Fibroblast of skin of left biceps (primary cell): ENCODE data around the gene PHACTR3.
"Not testable (repeated sequence)": the region's sequence is repeated elsewhere in the genome, so short reads cannot be mapped to it uniquely, and the experiment has no call there.

Experiments
- DNase-seq, 2 experiments: peaks; one replicate each; pipeline ENCODE4 v3.0.0-alpha.2; 2013; ENCODE audit warnings: low read depth in 2 of 2

Gene PHACTR3

DNA sequence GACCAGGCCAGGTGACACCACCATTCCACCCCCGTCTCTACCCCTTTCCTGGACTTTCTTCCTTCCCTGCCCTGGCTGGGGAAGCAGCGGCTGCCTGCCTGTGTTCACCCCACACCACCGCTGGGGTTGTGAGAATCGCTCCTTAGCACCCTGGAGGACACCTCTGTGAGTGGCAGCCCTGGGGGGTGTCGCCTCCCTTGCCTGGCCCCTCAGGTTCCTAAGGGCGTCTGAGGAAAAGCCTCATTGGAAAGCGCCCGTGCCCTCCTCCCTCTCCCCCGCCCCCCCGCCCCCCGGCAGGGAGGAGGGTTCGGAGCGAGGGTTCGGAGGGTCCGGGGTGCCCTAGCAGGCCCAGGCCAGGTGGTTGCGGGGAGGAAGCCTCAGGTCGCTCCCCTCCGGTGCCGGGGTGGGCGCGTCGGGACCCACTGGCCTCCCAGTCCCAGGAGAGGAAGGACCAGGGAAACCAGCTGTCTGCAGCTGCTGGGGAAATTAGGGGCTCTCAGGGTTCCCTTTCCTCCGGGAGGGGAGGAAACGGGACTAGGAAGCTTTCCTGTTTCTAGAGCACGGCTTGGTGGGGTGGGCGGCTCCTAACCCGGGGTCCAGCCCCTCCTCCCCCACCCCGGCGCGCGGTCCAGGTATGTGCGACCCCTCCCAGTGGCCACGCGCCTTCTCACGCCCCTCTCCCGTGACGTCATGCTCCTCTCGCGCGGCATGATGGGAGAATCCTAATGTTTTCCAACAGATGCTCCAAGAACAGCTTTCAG is at the start of gene PHACTR3:
PHACTR3 (plus strand) TSS at position 760 of the 761 bp plus-strand sequence. CDS start 475 bp downstream, outside the sequence.
- DNase-seq, result no peak

DNA sequence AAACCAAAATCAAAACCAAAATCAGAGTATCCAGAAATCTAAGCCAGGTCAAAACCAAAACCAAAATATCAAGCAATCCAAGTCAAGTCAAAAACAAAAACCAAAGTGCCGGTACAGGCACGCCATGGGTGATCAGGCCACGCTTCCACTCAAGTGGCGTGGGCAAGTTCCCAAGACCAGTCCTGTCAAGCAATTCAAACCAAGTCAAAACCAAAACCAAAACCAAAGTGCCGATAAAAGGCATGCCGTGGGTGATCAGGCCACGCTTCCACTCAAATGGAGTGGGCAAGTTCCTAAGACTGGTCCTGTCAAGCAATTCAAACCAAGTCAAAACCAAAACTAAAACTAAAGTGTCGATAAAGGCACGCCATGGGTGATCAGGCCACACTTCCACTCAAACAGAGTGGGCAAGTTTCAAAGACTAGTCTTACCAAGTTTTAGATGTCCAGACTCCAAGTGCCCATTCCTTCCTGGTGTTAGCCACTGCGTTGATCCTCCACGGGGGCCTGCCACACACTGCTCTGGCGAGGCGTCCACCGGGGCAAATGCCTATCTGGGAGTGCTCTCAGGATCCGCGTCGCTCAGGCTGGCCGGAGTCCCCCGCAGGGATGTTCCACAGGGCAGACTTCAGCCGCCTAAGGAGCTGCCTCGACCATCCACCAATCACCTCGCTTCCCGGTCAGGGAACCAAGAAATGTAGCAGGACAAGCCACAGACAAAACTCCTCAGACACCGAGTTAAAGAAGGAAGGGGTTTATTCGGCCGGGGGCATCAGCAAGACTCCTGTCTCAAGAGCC is 46.4 kb upstream of the PHACTR3 start:
- not testable (repeated sequence) for DNase-seq

DNA sequence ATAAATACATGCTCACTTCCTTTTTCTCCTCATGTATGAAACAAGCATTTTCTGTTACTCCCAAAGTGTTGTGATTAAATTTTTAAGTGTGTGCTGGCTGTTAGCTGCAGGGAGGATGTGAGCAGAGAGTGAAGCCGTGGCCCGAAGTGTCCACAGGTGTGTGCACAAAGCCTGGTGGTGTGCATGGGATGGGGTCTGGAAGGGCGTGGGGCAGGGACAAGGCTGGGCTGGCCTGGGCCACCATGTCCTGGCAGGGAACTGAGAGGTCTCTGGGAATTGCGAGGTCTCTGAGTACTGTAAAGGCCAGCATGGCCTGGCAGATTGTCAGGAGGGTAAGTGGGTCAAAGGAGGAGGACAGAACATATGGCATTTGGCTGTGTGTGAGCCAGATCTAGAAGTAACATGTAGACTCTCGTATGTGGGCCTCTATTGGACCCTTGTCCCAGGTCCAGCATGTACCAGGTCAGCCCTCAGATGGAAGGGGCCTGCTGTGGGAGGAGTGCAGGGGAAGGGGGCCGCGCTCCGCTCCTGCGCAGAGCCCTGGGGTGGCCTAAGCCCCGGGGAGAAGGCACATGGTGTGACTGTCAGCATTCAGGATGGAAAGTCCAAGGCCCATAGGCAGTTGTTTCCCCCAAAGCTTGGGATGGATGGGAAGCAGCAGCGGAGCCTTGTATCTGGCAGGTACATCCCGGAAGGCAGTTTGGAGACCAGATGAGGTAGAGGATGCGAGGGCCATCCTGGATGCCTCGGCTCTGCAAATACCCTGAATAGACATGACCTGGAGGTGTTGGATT is 45.1 kb upstream of the PHACTR3 start:
- no peak for DNase-seq

DNA sequence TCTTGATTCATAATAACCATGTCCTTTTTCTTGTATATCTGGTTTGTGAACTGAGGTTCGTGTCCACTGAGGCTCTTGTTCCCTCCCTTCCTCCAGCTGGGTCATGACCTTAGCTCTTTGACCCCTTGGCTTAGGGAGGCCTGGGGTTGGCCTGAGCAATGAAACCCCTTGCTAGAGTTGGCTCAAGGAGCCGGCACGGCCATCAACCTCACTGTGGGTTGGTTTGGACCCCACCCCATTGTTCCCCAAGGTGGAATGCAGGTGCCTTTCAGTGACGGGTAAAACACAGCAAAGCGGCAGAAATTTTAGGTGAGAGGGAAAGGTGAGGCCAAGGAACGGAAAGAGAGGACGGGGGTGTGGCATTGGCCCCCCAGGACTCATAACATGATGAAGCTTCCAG is 44.5 kb upstream of the PHACTR3 start:
- DNase-seq, result no peak

DNA sequence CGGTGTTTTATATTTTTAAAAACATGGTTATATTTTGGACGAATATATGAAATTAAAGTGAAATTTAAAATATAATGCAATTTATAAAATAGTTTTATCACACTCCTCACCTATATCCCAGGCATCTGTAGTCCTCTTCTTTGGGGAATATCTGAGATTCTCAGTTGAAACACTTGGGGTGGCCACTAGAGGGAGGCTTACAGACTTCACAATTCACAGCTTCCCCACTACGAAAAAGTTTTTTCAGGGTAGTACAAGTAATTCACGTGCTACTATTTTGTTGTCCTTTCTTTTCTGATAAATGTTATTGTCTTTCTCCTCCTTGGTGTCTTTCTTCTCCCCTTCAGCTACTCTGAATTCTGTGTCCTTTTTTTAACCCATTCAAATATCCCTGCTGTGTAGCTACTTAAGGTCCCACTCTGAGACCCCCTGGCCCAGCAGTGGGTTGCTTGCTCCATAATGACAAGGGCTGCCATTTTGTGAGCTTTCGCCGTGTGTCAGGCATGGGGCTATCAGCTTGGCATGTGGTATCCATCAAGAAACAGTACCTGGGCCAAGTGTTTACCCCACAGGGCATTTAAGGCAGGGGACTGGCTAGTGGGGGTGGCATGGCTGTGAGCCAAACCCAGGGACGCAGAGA is 43.6 kb upstream of the PHACTR3 start:
- no peak for DNase-seq

DNA sequence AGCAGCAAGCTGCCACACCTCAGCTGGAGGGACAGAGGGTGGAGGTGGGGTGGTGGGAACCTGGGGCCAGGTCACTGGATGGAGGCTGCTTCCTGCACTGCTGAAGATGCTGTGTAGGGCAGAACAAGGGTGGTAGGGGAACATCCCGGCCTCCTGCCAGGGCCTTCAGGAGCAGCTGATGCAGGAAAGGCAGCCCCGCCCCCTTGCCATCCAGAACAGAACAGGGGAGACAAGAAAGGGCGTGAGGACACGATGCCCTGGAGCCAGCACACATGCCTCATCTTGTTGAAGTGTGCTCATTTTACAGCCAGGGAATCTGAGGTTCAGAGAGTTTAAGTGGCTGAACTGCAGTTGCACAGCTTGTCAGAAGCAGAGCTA is 43.1 kb upstream of the PHACTR3 start:
- no peak for DNase-seq

DNA sequence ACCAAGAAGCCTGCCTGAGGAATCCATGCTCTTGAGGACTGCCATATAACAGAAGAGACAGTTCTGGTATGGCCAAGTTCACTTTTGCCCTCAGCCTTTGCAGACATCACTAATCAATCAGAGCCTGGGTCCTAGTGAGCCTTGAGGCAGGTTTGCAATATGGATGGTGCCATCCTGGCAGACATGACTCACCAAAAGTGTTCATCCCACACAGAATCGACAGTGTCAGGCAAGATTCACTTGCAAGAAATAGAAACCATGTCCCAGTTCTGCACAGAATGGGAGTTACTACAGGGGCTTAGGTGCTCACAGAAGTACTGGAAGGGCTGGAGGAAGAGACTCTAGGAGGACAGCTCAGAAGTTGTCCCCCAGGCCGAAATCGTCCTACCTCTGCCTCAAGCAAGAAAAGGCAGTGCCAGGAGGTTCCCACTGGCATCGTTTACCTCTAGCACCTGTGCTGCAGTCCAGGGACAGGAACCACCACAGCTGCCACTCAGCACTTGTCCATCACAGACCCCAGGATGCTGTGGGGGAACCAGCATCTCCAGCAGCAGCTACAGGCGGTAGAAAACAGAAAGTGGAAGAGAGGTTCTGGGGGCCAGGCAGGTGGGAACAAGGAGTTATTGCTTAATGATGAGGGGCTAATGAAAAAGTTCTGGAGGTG is 42.6 kb upstream of the PHACTR3 start:
- no peak for DNase-seq

DNA sequence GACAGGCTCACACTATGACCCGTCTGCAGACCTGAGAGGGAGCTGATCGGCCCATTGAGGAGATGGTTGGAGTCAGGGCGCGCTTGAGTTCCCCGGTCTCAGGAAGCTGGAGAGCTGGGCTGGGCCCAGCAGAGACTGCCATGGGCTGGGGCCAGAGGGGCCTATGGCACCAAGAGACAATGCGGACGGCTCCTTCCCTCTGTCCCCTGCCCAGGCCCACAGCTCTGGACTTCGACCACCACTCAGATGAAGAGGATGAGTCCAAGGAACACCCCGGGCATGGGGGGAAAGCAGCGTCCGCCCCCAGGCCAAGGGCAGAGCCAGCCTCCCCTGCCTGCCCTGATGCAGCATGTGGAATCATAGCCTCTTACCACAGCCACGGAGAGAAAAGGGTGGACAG is 40.2 kb upstream of the PHACTR3 start:
- no peak for DNase-seq

DNA sequence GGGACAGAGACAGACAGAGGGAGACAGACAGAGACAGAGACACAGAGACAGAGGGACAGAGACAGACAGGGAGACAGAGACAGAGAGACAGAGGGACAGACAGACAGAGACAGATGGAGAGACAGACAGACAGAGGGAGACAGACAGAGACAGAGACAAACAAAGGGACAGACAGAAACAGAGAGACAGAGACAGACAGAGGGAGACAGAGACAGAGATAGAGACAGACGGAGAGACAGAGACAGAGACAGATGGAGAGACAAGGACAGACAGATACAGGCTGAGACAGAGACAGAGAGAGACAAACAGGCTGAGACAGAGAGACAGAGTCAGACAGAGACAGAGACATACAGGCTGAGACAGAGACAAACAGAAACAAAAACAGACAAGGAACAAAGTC is 39.4 kb upstream of the PHACTR3 start:
- DNase-seq, result no peak

DNA sequence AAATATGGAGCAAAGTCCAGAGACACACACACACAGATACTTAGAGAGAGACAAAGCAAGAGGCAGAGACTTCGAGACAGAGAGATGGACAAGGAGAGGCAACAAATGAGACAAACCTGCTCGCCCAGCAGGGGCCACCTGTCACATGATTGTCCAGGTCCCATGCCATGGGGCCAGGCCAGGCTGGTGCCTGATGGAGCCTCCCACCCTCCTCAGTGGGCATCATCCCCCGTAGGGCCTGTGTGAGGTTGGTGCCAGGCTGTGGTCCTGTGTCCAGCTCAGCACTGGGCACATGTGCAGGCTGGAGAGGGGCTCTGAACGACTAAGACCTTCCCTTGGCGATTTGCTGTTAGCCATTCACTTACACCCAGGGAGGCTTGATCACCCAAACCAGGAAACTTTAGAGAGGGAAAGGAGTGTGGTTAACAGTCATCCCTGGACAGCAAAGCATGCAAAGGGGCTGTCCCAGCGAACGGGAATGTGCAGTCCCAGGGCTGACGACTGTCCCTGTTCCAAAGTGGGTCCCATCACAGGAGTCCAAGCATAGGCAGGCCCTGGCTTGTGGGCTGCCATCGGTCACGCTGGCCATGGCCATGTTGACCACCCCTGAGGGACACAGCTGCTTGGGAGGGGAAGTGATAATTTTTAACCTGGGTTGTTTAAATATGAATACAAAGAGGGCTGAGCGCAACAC is 38.4 kb upstream of the PHACTR3 start:
- no peak for DNase-seq

DNA sequence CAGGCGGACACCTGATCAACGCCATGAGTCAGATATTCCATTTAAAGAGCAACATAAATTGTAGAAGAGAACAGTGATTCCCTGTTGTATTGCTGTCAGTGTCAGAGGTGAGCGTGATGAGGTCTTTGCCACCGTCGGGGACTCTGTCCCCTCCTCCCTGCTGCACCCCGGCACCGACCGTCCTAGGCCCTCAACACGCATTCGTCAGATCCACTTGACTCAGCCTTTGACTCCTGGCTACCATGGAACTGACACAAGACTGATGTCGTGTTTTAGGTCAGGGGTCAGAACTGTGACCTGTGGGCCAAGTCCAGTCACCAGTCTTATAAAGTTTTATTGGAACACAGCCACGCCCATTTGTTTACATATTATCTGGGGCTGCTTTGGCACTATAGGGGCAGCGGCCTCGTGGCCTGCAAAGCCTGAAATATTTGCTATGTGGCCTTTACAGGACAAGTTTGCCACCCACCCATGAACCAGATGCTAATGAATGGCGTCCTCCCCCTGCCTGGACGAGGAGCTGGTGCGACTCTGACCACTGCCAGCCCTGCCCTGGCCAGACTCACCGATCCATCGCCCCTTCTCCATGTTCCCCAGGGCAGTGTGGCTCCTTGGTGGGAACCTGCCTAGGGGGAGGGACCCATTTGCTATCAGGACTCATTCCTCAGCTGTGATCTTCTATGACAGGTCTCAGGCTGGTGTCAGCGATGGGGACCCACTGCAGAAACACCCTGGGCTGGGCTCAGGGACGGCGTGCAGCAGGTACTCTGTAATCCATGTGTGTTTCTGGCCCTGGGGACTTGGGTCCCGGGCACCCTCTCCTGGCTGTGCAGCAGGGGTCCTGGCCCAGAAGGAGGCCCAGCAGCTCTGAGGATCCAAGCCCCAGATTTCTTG is 37.5 kb upstream of the PHACTR3 start:
- DNase-seq, result no peak

DNA sequence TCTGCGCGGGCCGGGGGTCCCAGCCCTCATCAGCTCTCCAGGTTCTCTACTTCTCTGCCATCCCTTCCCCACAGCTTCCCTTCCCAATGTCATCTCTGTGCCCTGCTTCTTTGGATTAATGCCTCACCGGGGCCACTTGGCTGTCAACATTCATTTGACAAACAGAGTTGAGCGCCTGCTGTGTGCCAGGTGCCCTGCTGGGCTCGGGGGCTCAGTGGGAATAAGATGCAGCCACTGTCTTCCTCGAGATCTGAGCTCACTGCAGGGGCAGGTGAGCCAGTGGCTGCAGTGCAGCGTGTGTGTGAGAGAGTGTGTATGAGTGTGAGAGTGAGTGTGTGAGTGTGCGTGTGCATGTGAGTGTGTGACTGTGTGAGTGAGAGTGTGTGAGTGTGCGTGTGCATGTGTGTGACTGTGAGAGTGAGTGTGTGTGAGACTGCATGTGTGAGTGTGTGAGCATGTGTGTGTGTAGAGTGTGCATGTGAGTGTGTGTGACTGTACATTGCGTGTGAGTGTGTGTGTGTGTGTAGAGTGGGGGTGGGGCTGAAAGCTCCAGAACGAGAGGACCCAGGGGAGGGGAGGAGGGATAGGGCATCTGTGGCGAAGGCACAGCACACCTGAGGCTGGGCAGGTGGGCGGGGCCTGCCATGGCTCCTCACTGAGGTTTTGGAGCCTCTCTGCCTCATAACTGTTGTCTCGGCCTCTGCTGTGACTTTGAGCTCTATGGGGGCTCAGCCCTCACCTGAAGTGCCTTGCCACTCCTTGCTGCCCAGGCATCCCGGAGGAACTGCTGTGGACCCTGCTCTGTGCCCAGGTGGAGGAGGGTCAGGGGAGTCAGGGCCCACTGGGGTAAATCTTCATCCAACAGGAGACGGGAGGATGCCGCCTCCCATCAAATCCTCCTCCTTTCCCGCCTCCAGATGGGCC is 36.5 kb upstream of the PHACTR3 start:
- no peak for DNase-seq

DNA sequence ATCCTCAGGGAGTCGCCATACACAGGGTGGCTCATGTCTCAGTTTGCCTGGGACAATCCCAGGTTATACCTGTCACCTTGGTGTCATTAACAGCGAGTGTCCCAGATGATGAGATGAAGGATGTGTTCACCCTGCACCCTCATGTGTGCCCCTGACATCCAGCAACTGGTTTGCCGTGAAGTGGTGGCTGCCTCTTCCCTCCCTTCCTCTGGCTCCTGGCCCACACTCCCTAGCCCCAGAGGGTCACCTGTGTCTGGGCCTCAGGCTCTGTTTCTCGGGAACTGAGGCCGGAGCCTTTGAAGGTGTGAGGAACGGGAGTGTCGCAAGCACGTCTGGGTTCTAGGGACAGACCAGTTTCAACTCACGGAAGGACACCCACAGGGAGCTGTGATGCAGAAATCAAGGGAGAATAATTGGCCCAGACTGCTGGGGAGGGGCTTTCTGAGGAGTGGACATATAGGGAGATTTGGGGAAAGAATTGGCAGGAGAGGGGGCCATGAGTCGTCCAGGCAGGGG is 35.8 kb upstream of the PHACTR3 start:
- DNase-seq, result no peak

DNA sequence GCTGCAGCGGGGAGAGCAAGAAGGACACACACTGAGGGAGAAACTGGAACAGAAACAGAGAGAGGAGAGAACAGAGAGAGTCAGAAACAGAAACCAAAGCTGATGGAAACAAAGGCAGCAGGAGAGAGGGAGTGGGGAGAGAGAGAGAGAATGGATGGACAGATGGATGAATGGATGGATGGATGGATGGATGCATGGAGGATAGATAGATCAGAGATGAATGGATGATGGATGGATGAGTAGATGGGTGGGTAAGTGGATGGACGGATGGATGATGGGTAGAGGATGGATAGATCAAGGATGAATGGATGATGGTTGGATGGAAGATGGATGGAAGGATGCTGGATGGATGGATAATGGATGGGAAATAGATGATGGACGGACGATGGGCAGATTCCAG is 35.0 kb upstream of the PHACTR3 start:
- no peak for DNase-seq

DNA sequence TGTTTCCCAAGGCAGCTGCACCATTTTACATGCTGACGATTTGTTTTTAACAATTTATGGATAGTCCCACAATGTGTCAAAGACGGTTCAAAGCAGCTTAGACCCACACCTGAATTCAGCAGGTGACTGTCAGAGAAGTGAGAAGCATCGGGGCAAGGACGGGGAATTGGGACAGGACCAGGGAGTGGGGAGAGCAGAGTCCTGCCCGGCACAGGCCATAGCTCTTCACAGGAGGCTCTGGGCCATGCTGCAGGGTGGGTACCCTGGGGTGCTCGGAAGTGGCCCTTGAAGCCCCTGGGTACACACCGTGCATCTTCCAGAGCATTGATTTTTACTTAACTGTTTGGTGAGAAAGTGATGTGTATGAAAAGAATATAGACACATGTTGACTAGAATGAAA is 33.2 kb upstream of the PHACTR3 start:
- no peak for DNase-seq

DNA sequence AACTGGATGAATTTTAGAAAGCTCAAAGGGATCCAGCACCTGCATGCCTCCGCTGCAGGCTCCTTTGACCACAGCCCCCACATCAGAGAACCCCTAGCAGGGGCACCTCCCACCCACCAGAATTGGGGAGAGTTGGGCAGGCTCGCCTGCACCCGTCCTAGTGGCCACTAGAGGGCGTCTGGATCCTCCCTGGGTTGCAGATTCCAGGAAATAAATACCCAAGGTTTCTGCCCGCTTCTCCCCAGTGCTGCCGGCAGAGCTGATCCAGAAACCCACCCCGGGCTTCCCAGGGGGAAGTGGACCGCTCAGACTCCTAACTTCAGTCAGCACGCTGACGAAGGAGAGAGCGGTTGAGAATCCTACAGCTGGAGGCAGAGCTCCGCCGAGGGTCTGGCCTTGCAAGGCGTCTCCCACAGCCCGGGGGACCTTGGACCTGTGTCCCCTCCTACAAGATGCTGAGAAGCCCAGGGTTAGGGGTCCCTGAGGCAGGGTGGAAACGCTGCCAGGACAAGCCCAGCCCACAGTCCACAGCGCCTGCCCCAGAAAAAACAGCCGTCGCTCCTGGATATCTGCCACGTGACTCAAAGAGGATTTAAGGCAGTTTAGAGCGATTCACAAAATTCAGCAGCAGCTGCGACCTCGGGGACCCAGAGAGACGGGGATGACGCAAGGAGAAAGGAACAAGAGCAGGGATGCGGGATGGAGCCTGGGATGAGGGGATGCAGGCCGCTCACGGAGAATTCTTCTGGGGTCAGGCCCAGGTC is 32.6 kb upstream of the PHACTR3 start:
- DNase-seq, result peak; percentile 32 to 34

DNA sequence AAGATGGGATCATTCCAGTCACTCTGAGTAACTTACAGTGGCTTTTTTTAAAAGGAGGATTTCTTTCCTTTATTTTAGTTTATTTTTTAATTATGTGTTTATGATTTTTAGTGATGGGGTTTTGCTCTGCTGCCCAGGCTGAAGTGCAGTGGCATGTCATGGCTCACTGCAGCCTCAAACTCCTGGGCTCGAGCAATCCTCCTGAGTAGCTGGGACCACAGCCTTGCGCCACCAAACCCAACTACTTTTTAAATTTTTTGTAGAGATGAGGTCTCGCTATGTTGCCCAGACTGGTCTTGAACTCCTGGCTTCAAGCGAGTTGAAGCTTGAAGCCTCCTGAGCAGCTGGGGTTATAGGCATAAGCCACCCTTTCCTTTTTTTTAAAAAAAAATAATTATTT is 31.8 kb upstream of the PHACTR3 start:
- DNase-seq, result no peak

DNA sequence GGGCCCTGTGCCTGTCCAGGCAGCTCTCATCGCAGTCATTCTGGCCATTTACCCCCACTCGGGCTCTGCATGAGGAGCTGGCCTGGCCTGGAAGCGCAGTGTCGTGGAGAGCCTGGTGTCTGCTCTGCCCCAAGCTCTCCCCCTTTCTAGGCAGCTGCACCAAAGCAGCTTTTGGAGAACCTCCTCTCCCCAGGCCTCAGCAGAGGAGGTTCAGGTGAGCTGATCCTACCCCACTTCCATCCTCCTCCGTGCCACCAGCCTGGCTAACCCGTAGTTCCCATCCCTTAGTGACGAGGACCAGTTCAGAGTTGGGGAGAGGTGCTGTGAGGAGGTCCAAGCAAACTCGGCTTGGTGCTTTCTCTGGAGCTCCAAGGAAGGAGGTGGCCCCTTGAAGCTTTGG is 30.5 kb upstream of the PHACTR3 start:
- no peak for DNase-seq
